CD4-positive, alpha-beta T cell (primary cell): ENCODE data around the gene PIK3C2G. TPM values are rescaled to one million over a fixed set of nuclear protein-coding genes. Genes with fewer than 3 reads are reported as not detected.

Experiments used
- ATAC-seq: fragments of 200-7000 bp; cut with Tn5 transposase; one replicate; pipeline ENCODE4 v1.10.0; 2022; ENCODE audit warnings: mild to moderate bottlenecking; ENCODE audit not compliant: poor library complexity
- CTCF ChIA-PET: fragments of 350-600 bp; sonication (Branson Sonifier 250); formaldehyde crosslinking; loops from one replicate; lab custom pipeline; 2021; ENCODE audit warnings: antibody characterized with exemption, inconsistent platforms; lab: Charles Lee
- POLR2A ChIA-PET: fragments of 350-600 bp; sonication (Branson Sonifier 250); formaldehyde crosslinking; loops from one replicate; lab custom pipeline; 2021; ENCODE audit warnings: antibody characterized with exemption, inconsistent platforms; lab: Charles Lee
- DNase-seq, 14 experiments: peaks; one replicate each; pipeline ENCODE4 v3.0.0-alpha.2; 2013 to 2020; ENCODE audit warnings: mixed read lengths in 2 of 14
- H3K27ac ChIP-seq, 2 donors: one replicate each; pipeline versions ENCODE4 v1.5.1 to v1.7.0; 2013; ENCODE audit warnings: low read length in 2 of 2, low read depth in 1 of 2, mild to moderate bottlenecking in 1 of 2
- H3K27me3 ChIP-seq, 2 experiments: 1 replicate in 1 of 2; 2 replicates in 1 of 2; pipeline versions ENCODE4 v1.6.1 to v1.7.0; 2013; ENCODE audit warnings: low read length in 2 of 2, control low read depth in 1 of 2, mild to moderate bottlenecking in 1 of 2, moderate library complexity in 1 of 2; ENCODE audit not compliant: insufficient read depth in 2 of 2, control insufficient read depth in 1 of 2
- H3K36me3 ChIP-seq: one replicate; pipeline ENCODE4 v1.6.1; 2013; ENCODE audit warnings: low read length, control low read depth; ENCODE audit not compliant: insufficient read depth
- H3K4me1 ChIP-seq: one replicate; pipeline ENCODE4 v1.6.1; 2013; ENCODE audit warnings: low read length, control low read depth; ENCODE audit not compliant: insufficient read depth
- H3K4me3 ChIP-seq: one replicate; pipeline ENCODE4 v1.5.1; 2013; ENCODE audit warnings: mild to moderate bottlenecking, low read length, moderate library complexity
- H3K9me3 ChIP-seq, 2 experiments: 1 replicate in 1 of 2; 2 replicates in 1 of 2; pipeline versions ENCODE4 v1.6.1 to v1.7.0; 2013; ENCODE audit warnings: low read length in 2 of 2, mild to moderate bottlenecking in 2 of 2, control low read depth in 1 of 2, moderate library complexity in 1 of 2; ENCODE audit not compliant: control insufficient read depth in 1 of 2, insufficient read depth in 1 of 2
- H3K27ac Mint-ChIP-seq: one replicate; pipeline ENCODE4 v1.8.0; 2020; ENCODE audit warnings: mixed read lengths
- H3K27me3 Mint-ChIP-seq: one replicate; pipeline ENCODE4 v1.8.0; 2021; ENCODE audit warnings: mixed read lengths
- H3K36me3 Mint-ChIP-seq: one replicate; pipeline ENCODE4 v1.8.0; 2021; ENCODE audit warnings: low read depth, mixed read lengths
- H3K4me1 Mint-ChIP-seq: one replicate; pipeline ENCODE4 v1.8.0; 2021; ENCODE audit warnings: low read depth, mixed read lengths
- H3K4me3 Mint-ChIP-seq: one replicate; pipeline ENCODE4 v1.8.0; 2020; ENCODE audit warnings: mild to moderate bottlenecking, mixed read lengths
- H3K9me3 Mint-ChIP-seq: one replicate; pipeline ENCODE4 v1.8.0; 2020; ENCODE audit warnings: mixed read lengths
- intact Hi-C, 2 experiments: fragments of 100-400 bp; cut with DNase I in 1 of 2; cut with micrococcal nuclease in 1 of 2; formaldehyde crosslinking; loops; one replicate each; pipeline versions ENCODE4 v1.15.1 to v1.9.0; 2023 to 2025; cut with DNase I, micrococcal nuclease
- total RNA-seq, 174 experiments: library from RNA in 2 of 174; stranded (reverse) in 2 of 174; gene quantifications; one replicate each; pipeline ENCODE4 v1.2.3 and lab custom pipeline; 2021 to 2026
- TF ChIP-seq, protein P1 (sequence below): fragments of 200-600 bp; IDR thresholded peaks from one replicate; pipeline ENCODE4 v1.8.0; 2022; ENCODE audit warnings: antibody characterized with exemption, mild to moderate bottlenecking

PIK3C2G gene
- total RNA-seq, 2 experiments from 2014 or later: not detected

DNA sequence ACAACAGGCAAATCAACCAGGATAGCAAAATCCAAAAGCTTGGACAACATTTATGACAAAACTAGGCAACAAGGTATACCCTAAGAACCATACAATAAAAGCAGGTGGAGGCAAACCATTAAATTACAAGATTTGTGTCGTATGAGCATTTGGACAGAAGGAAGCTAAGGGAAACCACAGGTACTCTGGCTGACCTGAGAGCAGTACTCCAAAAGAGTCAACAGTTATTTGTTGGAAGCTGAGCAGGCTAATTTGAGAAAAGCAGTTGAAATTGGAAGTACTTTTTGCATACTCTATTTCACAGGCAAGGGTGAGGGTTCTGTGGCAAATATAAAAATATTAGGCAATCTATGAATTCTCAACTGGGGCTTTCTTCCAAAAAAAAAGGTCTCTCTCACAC, 297.9 kb downstream of the PIK3C2G start:
- CTCF ChIA-PET: no interaction called here
- POLR2A ChIA-PET: no interaction called here
- no peak overlapping the region for H3K4me3 Mint-ChIP-seq
- intact Hi-C loops: no loop called here
- Histone ChIP-seq H3K36me3 (no peaks in the 10 kb centered on the region), H3K4me3 (no peak overlapping the region), H3K9me3 (no peaks in the 10 kb centered on the region), H3K4me1 (no peaks in the 10 kb centered on the region), H3K27me3 (no peaks in the 10 kb centered on the region), H3K27ac (no peak overlapping the region)
- no peaks in the 10 kb centered on the region for H3K36me3 Mint-ChIP-seq
- ATAC-seq (no peak), DNase-seq (no peak)
- H3K27ac Mint-ChIP-seq: no peak overlapping the region
- H3K27me3 Mint-ChIP-seq: no peaks in the 10 kb centered on the region
- TF ChIP-seq, protein P1, sequence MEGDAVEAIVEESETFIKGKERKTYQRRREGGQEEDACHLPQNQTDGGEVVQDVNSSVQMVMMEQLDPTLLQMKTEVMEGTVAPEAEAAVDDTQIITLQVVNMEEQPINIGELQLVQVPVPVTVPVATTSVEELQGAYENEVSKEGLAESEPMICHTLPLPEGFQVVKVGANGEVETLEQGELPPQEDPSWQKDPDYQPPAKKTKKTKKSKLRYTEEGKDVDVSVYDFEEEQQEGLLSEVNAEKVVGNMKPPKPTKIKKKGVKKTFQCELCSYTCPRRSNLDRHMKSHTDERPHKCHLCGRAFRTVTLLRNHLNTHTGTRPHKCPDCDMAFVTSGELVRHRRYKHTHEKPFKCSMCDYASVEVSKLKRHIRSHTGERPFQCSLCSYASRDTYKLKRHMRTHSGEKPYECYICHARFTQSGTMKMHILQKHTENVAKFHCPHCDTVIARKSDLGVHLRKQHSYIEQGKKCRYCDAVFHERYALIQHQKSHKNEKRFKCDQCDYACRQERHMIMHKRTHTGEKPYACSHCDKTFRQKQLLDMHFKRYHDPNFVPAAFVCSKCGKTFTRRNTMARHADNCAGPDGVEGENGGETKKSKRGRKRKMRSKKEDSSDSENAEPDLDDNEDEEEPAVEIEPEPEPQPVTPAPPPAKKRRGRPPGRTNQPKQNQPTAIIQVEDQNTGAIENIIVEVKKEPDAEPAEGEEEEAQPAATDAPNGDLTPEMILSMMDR: no peak
- peaks cover 6% of the 10 kb centered on the region for H3K9me3 Mint-ChIP-seq
- H3K4me1 Mint-ChIP-seq: no peaks in the 10 kb centered on the region

DNA sequence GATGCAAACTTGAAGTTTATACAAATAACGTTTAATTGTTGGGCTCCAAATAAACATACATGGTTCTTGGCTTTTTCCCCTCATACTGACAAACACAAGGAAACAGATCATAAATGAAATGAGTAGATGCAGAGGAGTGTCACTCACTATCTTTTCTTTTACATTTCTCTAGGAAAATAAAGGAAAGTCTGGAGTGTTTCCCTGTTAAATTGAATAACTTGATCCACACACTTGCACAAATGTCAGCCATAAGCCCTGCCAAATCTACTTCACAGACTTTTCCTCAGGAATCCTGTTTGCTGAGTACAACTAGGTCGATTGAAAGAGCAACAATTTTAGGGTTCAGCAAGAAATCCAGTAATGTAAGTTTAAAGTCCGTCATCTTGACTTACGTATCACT, 301.2 kb downstream of the PIK3C2G start:
- Mint-ChIP-seq H3K36me3 (no peaks in the 10 kb centered on the region), H3K27me3 (no peaks in the 10 kb centered on the region)
- intact Hi-C loops: no loop called here

DNA sequence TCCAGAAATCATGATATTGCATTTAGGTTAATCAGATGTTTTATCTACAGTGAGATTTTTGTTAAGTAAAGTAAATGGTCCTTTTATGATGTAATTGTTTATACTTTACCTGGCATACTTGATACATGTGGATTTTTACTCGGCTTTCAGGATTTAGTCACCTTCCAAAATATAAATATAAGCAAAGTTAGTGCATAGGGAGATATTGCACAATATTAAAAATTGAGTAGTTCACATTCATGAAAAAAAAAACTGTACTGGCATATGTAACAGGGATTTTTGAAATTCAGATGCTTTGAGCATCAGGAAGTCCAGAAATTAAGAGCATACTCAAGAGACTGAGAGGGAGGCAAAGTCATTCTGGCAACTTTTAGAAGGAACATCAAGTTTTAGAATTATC, 303.0 kb downstream of the PIK3C2G start:
- Mint-ChIP-seq H3K4me3 (no peak overlapping the region), H3K9me3 (peaks cover 6% of the 10 kb centered on the region), H3K4me1 (no peaks in the 10 kb centered on the region), H3K36me3 (no peaks in the 10 kb centered on the region), H3K27ac (no peak overlapping the region), H3K27me3 (no peaks in the 10 kb centered on the region)
- Histone ChIP-seq H3K4me3 (no peak overlapping the region), H3K27ac (no peak overlapping the region), H3K27me3 (no peaks in the 10 kb centered on the region), H3K4me1 (no peaks in the 10 kb centered on the region), H3K9me3 (no peaks in the 10 kb centered on the region), H3K36me3 (no peaks in the 10 kb centered on the region)
- CTCF ChIA-PET: no interaction called here
- intact Hi-C loops: no loop called here
- POLR2A ChIA-PET: no interaction called here
- DNase-seq (no peak), ATAC-seq (no peak)
- TF ChIP-seq, protein P1: no peak

More for the DNA sequence above, 301.2 kb downstream of the PIK3C2G start:
- ATAC-seq (no peak), DNase-seq (no peak)
- Histone ChIP-seq H3K27me3 (no peaks in the 10 kb centered on the region), H3K27ac (no peak overlapping the region), H3K9me3 (no peaks in the 10 kb centered on the region), H3K4me1 (no peaks in the 10 kb centered on the region), H3K36me3 (no peaks in the 10 kb centered on the region), H3K4me3 (no peak overlapping the region)
- peaks cover 6% of the 10 kb centered on the region for H3K9me3 Mint-ChIP-seq
- H3K4me3 Mint-ChIP-seq: no peak overlapping the region
- ChIA-PET POLR2A (no interaction called here), CTCF (no interaction called here)
- no peaks in the 10 kb centered on the region for H3K4me1 Mint-ChIP-seq
- no peak overlapping the region for H3K27ac Mint-ChIP-seq
- TF ChIP-seq, protein P1: no peak
